Mesenteric fat pad (tissue), 1 donor: Measurements from ENCODE around the gene AMFR. TPM values are rescaled to one million over a fixed set of nuclear protein-coding genes. Genes with fewer than 3 reads are reported as not detected.

Experiments
- DNase-seq: peaks from one replicate; pipeline ENCODE4 v3.0.0-alpha.2; 2020; ENCODE audit warnings: low spot score
- total RNA-seq: library from RNA; stranded (reverse); fragmentation: NEBNext Ultra II Directional; extraction: Animal tissue kit (Norgen Biotek cat#: 25700); gene quantifications from one replicate; pipeline ENCODE4 v1.2.1, GENCODE V29; 2021
- donor health status: DM: yes; HTN: yes; CAD: no.

Gene AMFR
- total RNA-seq, 1 donor from 2014 or later, result 113 TPM

GRCh38 chr16:56336071-56336688, 89.2 kb downstream of the AMFR start:
- DNase-seq, result no peak

- DNase-seq, result no peak
Observed at GRCh38 chr16:56334761-56335160, 90.6 kb downstream of the AMFR start.

- no peak for DNase-seq
Observed at GRCh38 chr16:56332464-56333079, 92.8 kb downstream of the AMFR start.

GRCh38 chr16:56331915-56332314, 93.4 kb downstream of the AMFR start:
- no peak for DNase-seq

- DNase-seq, result no peak
Observed at GRCh38 chr16:56331399-56331798, 93.9 kb downstream of the AMFR start.

DNA sequence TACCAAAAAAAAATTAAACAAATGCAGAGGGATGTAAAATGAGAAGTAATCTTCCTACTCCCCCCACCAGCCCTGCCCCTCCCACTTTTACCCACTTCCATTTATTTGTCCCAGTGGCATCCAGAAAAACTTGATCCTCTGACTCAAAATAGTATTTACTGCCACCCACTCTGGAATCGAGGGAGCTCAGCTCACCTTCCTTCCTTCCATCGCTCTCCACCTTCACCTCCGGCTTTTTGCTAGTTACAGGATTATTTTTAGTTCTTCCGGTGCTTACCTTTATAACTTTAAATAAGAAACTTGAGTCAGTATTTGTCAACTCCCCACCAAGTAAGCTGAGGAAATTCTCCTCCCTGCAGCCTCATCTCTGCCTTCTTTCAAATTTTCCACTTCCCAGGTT, 94.9 kb downstream of the AMFR start:
- no peak for DNase-seq

- DNase-seq, result no peak
Observed at GRCh38 chr16:56329887-56330286, 95.5 kb downstream of the AMFR start.

DNA sequence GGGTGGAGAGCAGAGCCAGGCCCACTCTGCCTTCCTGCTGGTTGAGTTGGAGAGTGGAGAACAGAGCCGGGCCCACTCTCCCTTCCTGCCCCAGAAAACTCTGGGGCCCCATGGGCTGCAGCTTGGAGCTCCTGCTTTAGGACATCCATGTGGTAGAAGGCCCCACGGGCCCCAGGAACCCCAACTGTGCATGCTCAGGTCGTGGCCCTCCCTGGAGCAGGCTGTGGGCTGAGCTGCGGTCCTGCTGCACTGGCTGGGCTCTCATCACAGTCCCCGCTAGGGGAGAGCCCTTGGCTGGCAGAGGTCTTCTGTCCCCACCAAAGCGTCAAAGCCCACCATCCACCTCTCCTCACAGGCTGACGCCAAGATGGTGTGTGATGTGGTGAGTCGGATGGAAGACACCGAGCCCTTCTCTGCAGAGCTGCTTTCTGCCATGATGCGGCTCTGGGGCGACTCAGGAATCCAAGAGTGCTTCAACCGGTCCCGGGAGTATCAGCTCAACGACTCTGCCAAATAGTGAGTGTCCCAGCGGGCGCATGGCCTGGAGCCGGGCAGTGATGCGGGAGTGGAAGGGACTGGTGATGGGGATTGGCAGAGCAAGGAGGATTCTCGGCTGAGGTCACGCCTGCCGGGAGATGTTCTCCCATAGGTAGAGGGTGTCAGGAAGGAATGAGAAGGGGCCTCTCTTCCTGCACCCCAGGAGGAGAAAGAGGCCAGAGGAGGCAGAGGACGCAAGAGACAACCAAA, 96.9 kb downstream of the AMFR start:
- DNase-seq, result no peak

- DNase-seq, result no peak
Observed at GRCh38 chr16:56327929-56328258, 97.5 kb downstream of the AMFR start.

DNA sequence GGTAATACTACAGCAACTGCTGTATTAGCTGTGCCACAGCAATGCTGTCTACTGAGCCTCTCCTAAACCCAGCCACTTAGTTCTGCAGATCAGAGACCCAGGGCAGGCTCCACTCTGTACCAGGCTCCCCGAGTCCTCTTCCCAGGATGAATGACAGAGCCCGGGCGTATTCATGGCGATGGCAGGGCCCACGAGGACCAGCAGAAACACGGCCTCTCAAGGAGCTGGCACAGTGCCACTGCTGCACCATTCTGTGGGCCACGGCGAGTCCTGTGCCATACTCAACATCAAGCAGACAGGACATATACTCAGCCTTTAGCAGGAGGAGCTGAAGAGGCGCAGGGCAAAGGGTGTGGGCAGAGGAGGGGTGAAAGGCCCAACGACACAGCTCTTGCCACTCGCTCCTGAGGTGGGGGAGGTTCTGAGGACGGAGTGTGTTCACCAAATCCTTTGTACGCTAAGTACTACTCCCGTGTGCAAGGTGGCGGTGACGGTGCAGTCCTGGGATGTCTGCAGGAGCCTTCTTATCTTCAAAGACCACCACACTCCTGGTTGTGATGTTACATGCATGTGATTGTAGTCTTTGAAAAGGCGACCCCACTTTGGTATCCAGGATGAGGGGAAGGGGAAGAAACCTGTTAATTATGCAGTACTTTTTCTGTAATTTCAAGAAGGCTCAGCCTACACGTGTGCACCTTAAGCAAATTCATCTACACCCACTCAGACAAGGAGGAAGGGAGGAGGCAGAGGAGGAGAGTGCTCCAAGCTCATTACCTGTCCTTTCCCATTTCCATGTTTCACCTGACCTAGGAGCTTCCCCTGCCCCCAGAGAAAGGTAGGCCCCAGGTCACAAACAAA, 98.0 kb downstream of the AMFR start:
- no peak for DNase-seq

GRCh38 chr16:56325956-56326355, 99.4 kb downstream of the AMFR start:
- no peak for DNase-seq

DNA sequence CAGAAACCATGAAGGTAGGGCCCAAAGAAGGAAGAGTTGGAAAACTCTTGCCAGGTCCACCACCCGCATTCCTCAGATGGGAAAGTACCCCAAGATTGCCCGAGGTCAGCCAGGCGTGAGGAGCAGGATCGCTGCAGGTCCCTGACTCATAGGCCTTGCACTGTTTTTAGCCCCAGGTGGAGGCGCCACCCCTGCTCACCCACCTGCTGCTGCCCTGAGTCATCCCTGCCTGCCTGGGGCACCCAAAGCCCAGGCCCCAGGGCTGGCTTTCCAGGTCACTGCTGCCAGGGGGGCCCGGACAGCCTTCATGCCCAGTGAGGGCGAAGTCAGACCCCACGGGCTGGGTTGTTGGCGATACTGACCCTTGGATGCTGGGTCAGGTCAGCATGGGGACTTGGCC, 100.9 kb downstream of the AMFR start:
- DNase-seq, result no peak

GRCh38 chr16:56321571-56321970, 103.8 kb downstream of the AMFR start:
- no peak for DNase-seq

DNA sequence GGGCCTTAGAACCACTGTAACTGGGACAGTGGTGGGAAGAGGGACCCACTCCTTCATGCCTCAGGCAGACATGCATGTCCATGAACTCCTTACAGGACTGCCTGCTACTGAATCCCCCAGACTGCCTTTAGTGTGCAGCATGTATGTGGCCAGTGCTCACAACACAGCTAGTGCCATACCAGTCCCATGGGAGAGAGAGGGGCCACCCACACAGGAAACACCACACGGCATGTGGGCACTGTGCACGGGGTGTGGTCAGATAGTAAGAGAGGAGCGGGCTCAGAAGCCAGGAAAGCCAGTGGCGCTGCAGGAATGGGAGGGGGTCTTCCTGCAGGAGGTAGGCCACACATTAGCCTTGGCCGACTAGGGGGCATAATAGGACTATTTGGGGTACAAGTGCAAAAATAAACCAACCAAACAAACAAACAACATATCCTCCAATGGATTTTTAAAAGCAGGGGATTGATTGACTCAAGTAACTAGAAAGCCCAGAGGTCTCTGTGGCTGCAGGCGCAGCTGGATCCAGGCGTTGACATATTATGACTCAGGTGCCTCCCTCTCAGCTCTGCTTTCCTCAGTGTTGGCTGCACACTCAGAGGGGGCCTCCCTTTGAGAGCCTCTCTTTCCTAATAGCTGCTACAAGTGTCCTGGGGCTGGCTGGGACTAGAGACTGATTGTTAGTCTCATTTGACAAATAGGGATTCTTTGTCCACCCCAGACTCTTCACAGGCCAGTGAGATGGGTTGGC, 104.4 kb downstream of the AMFR start:
- DNase-seq, result no peak

DNA sequence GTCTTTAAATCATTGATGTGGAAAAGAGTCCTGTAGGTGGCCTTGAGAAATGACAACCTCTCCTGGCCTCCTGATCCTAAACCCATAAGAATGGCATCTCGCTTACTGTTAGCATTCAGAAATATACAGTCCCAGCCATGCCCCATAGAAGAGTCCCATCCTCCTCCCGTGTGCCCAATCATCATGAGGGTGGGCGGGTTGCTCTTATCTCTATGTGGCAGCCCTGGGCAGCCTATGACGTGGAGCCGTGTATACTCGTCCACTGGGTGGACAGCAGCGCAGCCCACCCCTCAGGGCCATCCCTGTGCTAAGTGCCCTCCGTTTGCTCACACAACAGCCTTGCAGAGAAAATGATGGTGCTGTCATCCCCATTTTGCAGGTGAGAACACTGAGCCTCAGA, 105.3 kb downstream of the AMFR start:
- DNase-seq, result no peak

- DNase-seq, result no peak
Observed at GRCh38 chr16:56319376-56319775, 106.0 kb downstream of the AMFR start.

DNA sequence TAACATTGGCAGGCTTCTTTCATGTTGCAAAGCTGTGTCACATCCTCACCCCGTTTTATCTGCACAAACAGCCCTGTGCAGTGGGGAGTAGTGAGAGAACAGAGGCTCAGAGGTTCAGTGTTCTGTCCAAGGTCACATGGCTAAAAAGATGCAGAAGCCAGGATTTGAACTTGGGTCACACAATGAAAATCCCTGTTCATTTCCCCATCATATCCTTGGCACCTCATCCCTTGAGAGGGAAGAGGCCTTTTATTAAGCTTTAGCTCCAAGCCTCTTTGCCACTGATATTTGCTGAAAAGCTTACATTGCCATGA, 106.6 kb downstream of the AMFR start:
- no peak for DNase-seq

DNA sequence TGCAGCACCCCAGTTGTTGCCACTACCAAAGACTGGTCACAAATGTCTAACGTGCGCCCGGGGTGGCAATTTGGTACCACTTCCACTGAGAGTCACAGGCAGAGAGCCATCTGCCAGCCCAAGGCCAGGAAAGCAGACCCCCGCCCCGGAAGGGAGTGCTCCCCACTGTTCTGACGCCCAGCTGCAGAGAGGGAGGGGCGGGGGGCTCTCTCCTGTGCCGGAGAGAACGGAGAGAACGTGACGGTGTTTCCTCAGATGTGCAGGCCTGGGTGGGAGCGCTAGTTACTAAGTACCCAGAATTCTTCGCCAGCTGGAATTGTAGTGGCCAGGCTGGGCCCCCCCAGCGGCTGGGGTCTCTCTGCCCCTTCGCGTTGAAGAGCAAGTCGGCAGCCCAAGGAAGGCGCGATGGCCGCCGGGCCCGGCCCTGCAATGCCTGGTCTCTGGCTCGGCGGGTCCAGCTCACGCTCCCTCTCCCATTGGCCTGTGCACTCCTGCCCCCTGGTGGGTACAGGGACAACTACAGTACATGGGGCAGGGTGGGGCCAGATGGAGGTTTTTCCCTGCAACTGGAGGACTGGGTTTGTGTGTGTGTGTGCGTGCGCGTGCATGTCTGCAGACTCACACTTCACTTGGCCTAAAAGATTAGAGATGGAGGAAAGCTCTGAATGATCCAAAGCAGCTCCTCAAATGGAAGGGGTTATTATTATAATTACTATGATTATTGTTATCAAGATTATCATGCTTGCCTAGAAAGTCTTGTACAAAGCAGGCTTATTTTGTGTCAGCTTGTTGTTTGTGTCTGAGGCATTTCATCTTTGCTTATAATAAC, 107.1 kb downstream of the AMFR start:
- no peak for DNase-seq

GRCh38 chr16:56316545-56316944, 108.8 kb downstream of the AMFR start:
- DNase-seq, result no peak

GRCh38 chr16:56315955-56316354, 109.4 kb downstream of the AMFR start:
- DNase-seq, result no peak
